Hippocampal formation (tissue), 2 donors: Measurements from ENCODE around the gene ADAMTS16.

Experiments used
- DNase-seq, 2 donors: peaks; one replicate each; lab custom pipeline; 2025; lab: John Stamatoyannopoulos, UW

ADAMTS16 gene

GRCh38 chr5:5239191-5239590, 99.1 kb downstream of the ADAMTS16 start:
- no peak for DNase-seq

- no peak for DNase-seq
Observed at GRCh38 chr5:5240234-5240633, 100.1 kb downstream of the ADAMTS16 start.

GRCh38 chr5:5242056-5242455, 101.9 kb downstream of the ADAMTS16 start:
- DNase-seq, result no peak

- DNase-seq, result peak in 1 of 2 donors; percentile 36
Observed at GRCh38 chr5:5246736-5247135, 106.6 kb downstream of the ADAMTS16 start.

GRCh38 chr5:5250758-5251157, 110.6 kb downstream of the ADAMTS16 start:
- no peak for DNase-seq

- DNase-seq, result no peak
Observed at GRCh38 chr5:5252106-5252505, 112.0 kb downstream of the ADAMTS16 start.

GRCh38 chr5:5257353-5257752, 117.2 kb downstream of the ADAMTS16 start:
- no peak for DNase-seq

- no peak for DNase-seq
Observed at GRCh38 chr5:5258564-5258963, 118.4 kb downstream of the ADAMTS16 start.

- DNase-seq, result no peak
Observed at GRCh38 chr5:5264727-5265126, 124.6 kb downstream of the ADAMTS16 start.

GRCh38 chr5:5266297-5266696, 126.2 kb downstream of the ADAMTS16 start:
- no peak for DNase-seq

GRCh38 chr5:5270161-5270560, 130.0 kb downstream of the ADAMTS16 start:
- no peak for DNase-seq

GRCh38 chr5:5270958-5271785, 131.0 kb downstream of the ADAMTS16 start:
- DNase-seq, result peak; percentile 46 to 50

GRCh38 chr5:5271786-5272321, 131.7 kb downstream of the ADAMTS16 start:
- DNase-seq, result peak in 1 of 2 donors; percentile 26

- no peak for DNase-seq
Observed at GRCh38 chr5:5273398-5273797, 133.3 kb downstream of the ADAMTS16 start.

GRCh38 chr5:5273976-5274375, 133.8 kb downstream of the ADAMTS16 start:
- DNase-seq, result no peak

GRCh38 chr5:5275211-5275610, 135.1 kb downstream of the ADAMTS16 start:
- no peak for DNase-seq

- no peak for DNase-seq
Observed at GRCh38 chr5:5276430-5276829, 136.3 kb downstream of the ADAMTS16 start.

- DNase-seq, result no peak
Observed at GRCh38 chr5:5276951-5277517, 136.9 kb downstream of the ADAMTS16 start.

- no peak for DNase-seq
Observed at GRCh38 chr5:5278201-5278814, 138.2 kb downstream of the ADAMTS16 start.

GRCh38 chr5:5278815-5279381, 138.8 kb downstream of the ADAMTS16 start:
- no peak for DNase-seq

GRCh38 chr5:5285906-5286305, 145.8 kb downstream of the ADAMTS16 start:
- no peak for DNase-seq

GRCh38 chr5:5287419-5287818, 147.3 kb downstream of the ADAMTS16 start:
- no peak for DNase-seq
